Psoas muscle (tissue), 8 donors: ENCODE data around the gene NMT1. TPM values are rescaled to one million over a fixed set of nuclear protein-coding genes. Genes with fewer than 3 reads are reported as not detected.

Source experiments
- ATAC-seq, 4 donors: fragments of 200-7000 bp; cut with Tn5 transposase; one replicate each; pipeline ENCODE4 v1.9.1; 2020; ENCODE audit warnings: moderate library complexity in 3 of 4, mild to moderate bottlenecking in 2 of 4
- DNase-seq, 2 donors: peaks; one replicate each; pipeline ENCODE4 v3.0.0-alpha.2; 2020
- H3K27ac ChIP-seq: fragments of 200-600 bp; one replicate; pipeline ENCODE4 v1.8.0; 2022
- H3K27me3 ChIP-seq, 3 donors: fragments of 200-600 bp in 1 of 3; one replicate each; pipeline versions ENCODE4 v1.6.1 to v1.8.0; 2013 to 2022; ENCODE audit warnings: low read length in 2 of 3, mild to moderate bottlenecking in 2 of 3, moderate library complexity in 1 of 3; ENCODE audit not compliant: insufficient read depth in 3 of 3
- H3K36me3 ChIP-seq, 2 donors: fragments of 200-600 bp in 1 of 2; one replicate each; pipeline versions ENCODE4 v1.6.1 to v1.8.0; 2013 to 2022; ENCODE audit warnings: low read depth in 1 of 2, mild to moderate bottlenecking in 1 of 2, moderate library complexity in 1 of 2; ENCODE audit not compliant: insufficient read depth in 1 of 2
- H3K4me1 ChIP-seq: fragments of 200-600 bp; one replicate; pipeline ENCODE4 v1.8.0; 2022
- H3K4me3 ChIP-seq: fragments of 200-600 bp; one replicate; pipeline ENCODE4 v1.8.0; 2022; ENCODE audit warnings: mild to moderate bottlenecking
- H3K9me3 ChIP-seq: fragments of 200-600 bp; one replicate; pipeline ENCODE4 v1.8.0; 2022
- WGBS, 3 donors: extraction: QIAGEN DNeasy Blood & Tissue Kit; methylation state at CpG; one replicate each; pipeline versions ENCODE4 v1.1.6 to v1.1.7; 2013; 5-methylcytosine and 5-hydroxymethylcytosine counted together
- intact Hi-C, 2 donors: fragments of 100-400 bp; cut with DNase I; formaldehyde crosslinking; loops; one replicate each; pipeline versions ENCODE4 v1.11.0 to v1.14.2; 2022
- polyA plus RNA-seq, 3 donors: library from polyadenylated mRNA; stranded (reverse); fragments of 200-250 nt; gene quantifications; one replicate each; pipeline ENCODE4 v1.2.3, GENCODE V29; 2013
- total RNA-seq, 4 donors: library from RNA; stranded (reverse); fragmentation: NEBNext Ultra II Directional in 2 of 4; extraction: Animal tissue kit (Norgen Biotek cat#: 25700) in 2 of 4; gene quantifications; one replicate each; pipeline versions ENCODE4 v1.2.1 to v1.2.4, GENCODE V29; 2021 to 2023
- TF ChIP-seq, protein P1 (sequence below): fragments of 200-600 bp; IDR thresholded peaks from one replicate; pipeline ENCODE4 v1.8.0; 2022; ENCODE audit warnings: antibody characterized with exemption
- donor health status: healthy with polysubstance abuse.
- donor health status: DM: no; HTN: no; CAD: no; lungs with moderate emphysema.
- donor health status: Bipolar disorder and iron deficiency.
- donor health status: healthy.
- donor health status: DM: yes; HTN: yes; CAD: no.
- donor health status: DM: no; HTN: no; CAD: no.
- donor health status: DM: no; HTN: no; CAD: no.
- donor health status: DM: yes; HTN: yes; CAD: no.

Gene NMT1
- total and polyA plus RNA-seq, 7 donors, result 58.0 to 164 (median 79.7) TPM

DNA sequence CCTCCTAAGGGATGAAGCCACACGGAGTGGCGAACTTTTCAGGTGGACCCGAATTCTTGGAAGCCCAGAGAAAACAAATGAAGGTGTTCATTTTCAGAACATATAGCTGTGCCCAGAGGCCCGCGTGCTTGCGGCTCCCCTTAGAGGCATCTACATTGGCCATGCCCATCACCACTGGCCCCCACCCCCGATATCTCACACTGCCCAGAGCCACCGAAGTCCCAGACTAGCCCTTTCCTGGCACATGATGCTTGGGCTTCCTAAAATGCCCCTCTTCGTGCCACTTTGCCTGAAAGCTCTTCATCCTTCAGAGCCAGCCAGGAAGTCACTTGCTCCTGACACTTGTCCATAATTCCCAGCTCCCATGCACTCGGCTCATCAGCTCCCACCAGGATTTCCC, 85.0 kb downstream of the NMT1 start:
- peak in 1 of 2 donors; percentile 63 for DNase-seq
- no peaks in the 10 kb centered on the region for H3K27me3 ChIP-seq
- TF ChIP-seq, protein P1, sequence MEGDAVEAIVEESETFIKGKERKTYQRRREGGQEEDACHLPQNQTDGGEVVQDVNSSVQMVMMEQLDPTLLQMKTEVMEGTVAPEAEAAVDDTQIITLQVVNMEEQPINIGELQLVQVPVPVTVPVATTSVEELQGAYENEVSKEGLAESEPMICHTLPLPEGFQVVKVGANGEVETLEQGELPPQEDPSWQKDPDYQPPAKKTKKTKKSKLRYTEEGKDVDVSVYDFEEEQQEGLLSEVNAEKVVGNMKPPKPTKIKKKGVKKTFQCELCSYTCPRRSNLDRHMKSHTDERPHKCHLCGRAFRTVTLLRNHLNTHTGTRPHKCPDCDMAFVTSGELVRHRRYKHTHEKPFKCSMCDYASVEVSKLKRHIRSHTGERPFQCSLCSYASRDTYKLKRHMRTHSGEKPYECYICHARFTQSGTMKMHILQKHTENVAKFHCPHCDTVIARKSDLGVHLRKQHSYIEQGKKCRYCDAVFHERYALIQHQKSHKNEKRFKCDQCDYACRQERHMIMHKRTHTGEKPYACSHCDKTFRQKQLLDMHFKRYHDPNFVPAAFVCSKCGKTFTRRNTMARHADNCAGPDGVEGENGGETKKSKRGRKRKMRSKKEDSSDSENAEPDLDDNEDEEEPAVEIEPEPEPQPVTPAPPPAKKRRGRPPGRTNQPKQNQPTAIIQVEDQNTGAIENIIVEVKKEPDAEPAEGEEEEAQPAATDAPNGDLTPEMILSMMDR, result no peak
- H3K27ac ChIP-seq, result peak overlapping the region; percentile 97
- no peak for ATAC-seq
- H3K4me1 ChIP-seq, result peaks cover 16% of the 10 kb centered on the region
- WGBS, 3 donors, result 75 to 80% (median 79%) methylated on average over 10 of the region's 10 CpGs
- H3K36me3 ChIP-seq, result no peaks in the 10 kb centered on the region
- peak overlapping the region; percentile 76 for H3K4me3 ChIP-seq
- intact Hi-C loops, result no loop called here
- H3K9me3 ChIP-seq, result no peaks in the 10 kb centered on the region

- Histone ChIP-seq H3K4me1 (peaks cover 20% of the 10 kb centered on the region), H3K4me3 (peak overlapping the region; percentile 76), H3K27me3 (no peaks in the 10 kb centered on the region), H3K27ac (peak overlapping the region; percentile 97), H3K36me3 (no peaks in the 10 kb centered on the region), H3K9me3 (no peaks in the 10 kb centered on the region)
- no peak for DNase-seq
- intact Hi-C loops, result no loop called here
- no peak for ATAC-seq
- TF ChIP-seq, protein P1, result no peak
- WGBS, 3 donors, result 63 to 80% (median 68%) methylated on average over 4 of the region's 4 CpGs
Measured at GRCh38 chr17:45146592-45146889, 85.4 kb downstream of the NMT1 start.

DNA sequence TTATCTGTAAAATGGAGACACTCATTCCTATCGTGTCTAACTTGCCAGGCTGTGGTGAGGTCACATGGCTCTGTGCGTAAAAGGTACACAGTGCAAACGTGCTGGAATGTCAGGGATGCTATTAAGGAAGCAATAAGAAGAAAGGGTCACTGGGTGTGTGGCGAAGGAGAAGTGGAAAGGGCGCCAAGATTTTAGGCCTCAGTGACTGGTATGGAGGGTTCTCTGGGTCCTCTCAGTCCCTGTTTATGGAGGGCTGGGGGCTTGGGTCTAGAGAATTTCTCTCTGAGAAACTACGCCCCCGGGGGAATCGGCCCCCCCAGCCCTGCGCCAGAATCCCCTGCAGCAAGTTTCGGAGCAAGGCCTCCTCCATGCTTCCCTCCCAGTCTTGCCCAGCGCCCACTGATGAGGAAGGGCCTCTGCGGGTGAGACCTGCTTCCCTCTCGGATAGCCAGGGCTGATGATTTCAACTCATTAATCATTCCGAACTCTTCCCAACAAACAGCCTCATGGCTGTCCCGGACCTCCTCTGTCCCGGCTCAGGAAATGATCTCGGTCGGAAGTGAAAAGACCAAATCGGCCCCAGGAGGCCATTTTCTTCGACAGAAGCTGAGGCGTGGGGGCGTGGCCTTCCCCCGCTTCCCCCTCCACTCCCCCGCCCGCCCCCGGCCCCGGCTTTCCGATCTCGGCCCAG, 85.9 kb downstream of the NMT1 start:
- Histone ChIP-seq H3K4me1 (peaks cover 24% of the 10 kb centered on the region), H3K36me3 (no peaks in the 10 kb centered on the region), H3K9me3 (no peaks in the 10 kb centered on the region), H3K27me3 (no peaks in the 10 kb centered on the region), H3K27ac (peak overlapping the region; percentile 97), H3K4me3 (peak overlapping the region; percentile 76)
- intact Hi-C loops, result no loop called here
- peak in 1 of 2 donors; percentile 29 for DNase-seq
- TF ChIP-seq, protein P1, result no peak
- peak; percentile 5 to 31 (median 14) for ATAC-seq
- WGBS, 3 donors, result 4 to 9% (median 4%) methylated on average over 23 to 29 of the region's 29 CpGs

DNA sequence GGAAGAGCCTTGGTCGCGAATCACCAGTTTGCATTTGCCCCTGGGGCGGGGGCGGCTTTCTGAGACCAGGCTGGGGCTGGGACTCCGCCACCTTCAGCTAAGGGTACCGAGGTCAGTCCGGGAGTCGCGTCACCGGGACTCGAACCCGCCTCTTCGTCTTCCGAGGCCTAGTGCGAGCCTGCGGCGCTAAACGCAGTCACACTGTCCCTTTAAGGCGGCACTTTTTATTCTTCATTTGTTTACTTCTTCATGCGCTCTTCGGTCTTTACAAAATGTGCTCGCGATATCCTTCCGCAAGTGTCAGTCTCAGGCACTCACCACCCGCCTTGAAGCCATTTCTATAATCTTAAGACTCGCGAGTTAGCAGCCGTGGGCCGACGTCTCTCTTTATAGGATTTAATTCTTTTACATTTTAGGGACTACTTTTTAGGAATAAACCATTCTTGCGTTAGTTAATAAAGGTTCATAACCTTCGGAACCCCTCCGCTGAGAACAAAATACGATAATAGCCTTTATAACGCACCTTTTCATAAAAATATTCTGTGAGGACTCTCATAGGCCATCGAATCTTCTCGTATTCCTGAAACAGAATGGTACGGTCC, 86.6 kb downstream of the NMT1 start:
- intact Hi-C loops, result no loop called here
- H3K4me3 ChIP-seq, result peak overlapping the region; percentile 76
- peak overlapping the region; percentile 97 for H3K27ac ChIP-seq
- ATAC-seq (peak; percentile 50 to 59 (median 54)), DNase-seq (peak; percentile 84 to 93)
- WGBS, 3 donors, result 0 to 1% (median 0%) methylated on average over 33 to 38 of the region's 38 CpGs
- no peaks in the 10 kb centered on the region for H3K9me3 ChIP-seq
- H3K4me1 ChIP-seq, result peaks cover 28% of the 10 kb centered on the region
- no peaks in the 10 kb centered on the region for H3K27me3 ChIP-seq
- no peaks in the 10 kb centered on the region for H3K36me3 ChIP-seq
- TF ChIP-seq, protein P1, result no peak
